Loucy (cell line): ENCODE data around the gene ZNF280A.

Experiments
- EZH2phosphoT487 ChIP-seq: fragments of 200-600 bp; IDR thresholded peaks from 2 replicates; pipeline ENCODE4 v1.6.1; 2018; ENCODE audit warnings: antibody characterized with exemption, mild to moderate bottlenecking, moderate library complexity, borderline replicate concordance
- TF ChIP-seq, protein P1 (sequence below): fragments of 200-600 bp; sonication (generic); conservative IDR thresholded peaks from 2 replicates; pipeline ENCODE4 v1.5.1; 2014; ENCODE audit warnings: mild to moderate bottlenecking, antibody characterized with exemption, low read length

GRCh38 chr22:22556995-22557925 lies 37.2 kb upstream of the ZNF280A start:
- TF ChIP-seq, protein P1, sequence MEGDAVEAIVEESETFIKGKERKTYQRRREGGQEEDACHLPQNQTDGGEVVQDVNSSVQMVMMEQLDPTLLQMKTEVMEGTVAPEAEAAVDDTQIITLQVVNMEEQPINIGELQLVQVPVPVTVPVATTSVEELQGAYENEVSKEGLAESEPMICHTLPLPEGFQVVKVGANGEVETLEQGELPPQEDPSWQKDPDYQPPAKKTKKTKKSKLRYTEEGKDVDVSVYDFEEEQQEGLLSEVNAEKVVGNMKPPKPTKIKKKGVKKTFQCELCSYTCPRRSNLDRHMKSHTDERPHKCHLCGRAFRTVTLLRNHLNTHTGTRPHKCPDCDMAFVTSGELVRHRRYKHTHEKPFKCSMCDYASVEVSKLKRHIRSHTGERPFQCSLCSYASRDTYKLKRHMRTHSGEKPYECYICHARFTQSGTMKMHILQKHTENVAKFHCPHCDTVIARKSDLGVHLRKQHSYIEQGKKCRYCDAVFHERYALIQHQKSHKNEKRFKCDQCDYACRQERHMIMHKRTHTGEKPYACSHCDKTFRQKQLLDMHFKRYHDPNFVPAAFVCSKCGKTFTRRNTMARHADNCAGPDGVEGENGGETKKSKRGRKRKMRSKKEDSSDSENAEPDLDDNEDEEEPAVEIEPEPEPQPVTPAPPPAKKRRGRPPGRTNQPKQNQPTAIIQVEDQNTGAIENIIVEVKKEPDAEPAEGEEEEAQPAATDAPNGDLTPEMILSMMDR, result no peak
- TF ChIP-seq EZH2phosphoT487, result no peak
